Measurements from ENCODE around the gene CEP76.

CEP76 gene

DNA sequence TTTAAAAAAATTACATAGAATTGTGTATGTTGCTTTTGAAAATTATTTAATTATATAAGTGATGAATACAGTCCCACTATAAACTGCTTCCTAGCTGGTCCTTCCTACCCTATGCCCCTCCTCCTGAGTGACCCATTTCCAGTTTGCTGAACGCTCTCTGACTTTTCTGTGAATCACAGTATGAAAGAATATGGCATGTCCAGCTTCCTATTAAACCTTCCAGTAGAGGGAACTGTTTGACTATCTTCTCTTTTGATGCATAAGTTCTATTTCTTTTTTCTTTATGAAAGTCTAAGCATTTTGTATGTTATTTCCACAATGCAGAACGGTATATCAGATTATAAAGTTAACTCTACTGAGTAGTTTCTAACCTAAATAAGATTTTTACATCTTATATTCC lies 41.6 kb upstream of the CEP76 start:
- 0% methylated on average over 1 of the region's 2 CpGs; no CpG with 5 or more reads in 1 of the 2 experiments for WGBS, 2 experiments (ENCODE audit: insufficient coverage in 2 of 2)
- Histone ChIP-seq H3K36me3 (ENCODE audit: control insufficient read depth, insufficient read depth, low read length) (no peaks in the 10 kb centered on the region), H3K27ac (ENCODE audit: low read depth, low read length, severe bottlenecking) (no peak overlapping the region), H3K9me3 (ENCODE audit: control insufficient read depth, low read length) (no peaks in the 10 kb centered on the region), H3K4me3 (ENCODE audit: extremely low read depth, insufficient read depth, low read length, poor library complexity, severe bottlenecking) (no peak overlapping the region), H3K4me1 (ENCODE audit: control insufficient read depth, insufficient read depth, low read length, poor library complexity, severe bottlenecking) (peaks cover 3% of the 10 kb centered on the region)

DNA sequence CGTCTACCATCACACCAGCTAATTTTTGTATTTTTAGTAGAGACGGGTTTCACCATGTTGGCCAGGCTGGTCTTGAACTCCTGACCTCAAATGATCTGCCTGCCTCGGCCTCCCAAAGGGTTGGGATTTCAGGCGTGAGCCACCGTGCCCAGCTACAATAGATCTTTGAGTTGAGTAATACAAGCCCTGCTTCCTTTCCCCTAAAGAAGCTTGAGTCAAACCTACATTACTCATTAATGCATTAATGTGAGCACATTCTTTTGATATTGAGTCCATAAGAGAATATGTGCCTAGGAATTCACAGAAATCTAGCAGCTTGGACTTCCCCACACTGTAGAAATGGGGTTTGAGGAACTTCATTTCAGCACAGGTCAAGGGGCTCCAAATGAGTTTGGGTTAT lies 39.9 kb upstream of the CEP76 start:
- Histone ChIP-seq H3K36me3 (ENCODE audit: control insufficient read depth, insufficient read depth, low read length) (no peaks in the 10 kb centered on the region), H3K27ac (ENCODE audit: low read depth, low read length, severe bottlenecking) (no peak overlapping the region), H3K9me3 (ENCODE audit: control insufficient read depth, low read length) (no peaks in the 10 kb centered on the region), H3K4me3 (ENCODE audit: extremely low read depth, insufficient read depth, low read length, poor library complexity, severe bottlenecking) (no peak overlapping the region), H3K4me1 (ENCODE audit: control insufficient read depth, insufficient read depth, low read length, poor library complexity, severe bottlenecking) (no peaks in the 10 kb centered on the region)
- WGBS, 2 experiments (ENCODE audit: insufficient coverage in 2 of 2): 89 to 98% methylated on average over 4 to 5 of the region's 5 CpGs

GRCh38 chr18:12741351-12741750 lies 38.8 kb upstream of the CEP76 start:
- Histone ChIP-seq H3K4me1 (ENCODE audit: control insufficient read depth, insufficient read depth, low read length, poor library complexity, severe bottlenecking) (no peaks in the 10 kb centered on the region), H3K9me3 (ENCODE audit: control insufficient read depth, low read length) (no peaks in the 10 kb centered on the region), H3K27ac (ENCODE audit: low read depth, low read length, severe bottlenecking) (no peak overlapping the region), H3K4me3 (ENCODE audit: extremely low read depth, insufficient read depth, low read length, poor library complexity, severe bottlenecking) (no peak overlapping the region), H3K36me3 (ENCODE audit: control insufficient read depth, insufficient read depth, low read length) (no peaks in the 10 kb centered on the region)
- 93 to 97% methylated on average over 3 to 5 of the region's 6 CpGs for WGBS, 2 experiments (ENCODE audit: insufficient coverage in 2 of 2)

GRCh38 chr18:12737243-12737902 lies 34.9 kb upstream of the CEP76 start:
- no peak overlapping the region for H3K27ac ChIP-seq (ENCODE audit: low read depth, low read length, severe bottlenecking)
- H3K9me3 ChIP-seq (ENCODE audit: control insufficient read depth, low read length): no peaks in the 10 kb centered on the region
- H3K36me3 ChIP-seq (ENCODE audit: control insufficient read depth, insufficient read depth, low read length): no peaks in the 10 kb centered on the region
- H3K4me3 ChIP-seq (ENCODE audit: extremely low read depth, insufficient read depth, low read length, poor library complexity, severe bottlenecking): no peak overlapping the region
- 91% methylated on average over 11 to 15 of the region's 19 CpGs for WGBS, 2 experiments (ENCODE audit: insufficient coverage in 2 of 2)
- H3K4me1 ChIP-seq (ENCODE audit: control insufficient read depth, insufficient read depth, low read length, poor library complexity, severe bottlenecking): no peaks in the 10 kb centered on the region

DNA sequence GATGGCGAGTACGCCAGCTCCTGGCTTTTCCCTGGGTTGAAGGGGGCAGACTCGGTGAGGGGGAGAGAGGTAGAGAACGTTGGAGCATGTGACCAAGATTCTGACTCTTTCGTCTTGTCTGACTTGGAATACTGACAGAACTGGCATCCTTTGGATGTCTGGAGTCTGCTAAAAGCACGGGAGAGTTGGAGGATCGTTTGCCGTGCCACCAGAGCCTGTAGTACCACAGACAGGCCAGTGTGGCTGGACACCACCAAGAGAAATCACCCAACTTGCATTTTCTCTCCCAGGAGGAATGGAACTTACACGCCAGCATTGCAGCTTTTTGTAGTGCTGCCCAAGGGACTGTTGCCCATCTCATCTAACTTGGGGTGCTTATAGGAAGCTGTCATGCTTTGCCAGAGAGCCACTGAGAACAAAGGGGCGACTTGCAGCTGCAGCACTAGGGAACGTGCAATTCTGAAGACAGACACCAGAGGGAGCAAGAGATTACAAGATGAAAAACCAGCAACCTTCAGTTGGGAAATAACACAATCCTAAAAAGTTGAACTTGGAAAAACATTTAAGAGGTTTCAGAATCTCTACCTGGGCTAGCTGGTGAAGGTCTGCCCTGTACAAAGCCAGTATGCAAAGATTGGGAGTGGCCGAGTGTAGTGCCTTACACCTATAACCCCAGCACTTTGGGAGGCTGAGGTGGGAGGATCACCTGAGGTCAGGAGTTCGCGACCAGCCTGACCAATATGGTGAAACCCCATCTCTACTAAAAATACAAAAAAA lies 24.4 kb upstream of the CEP76 start:
- WGBS, 2 experiments (ENCODE audit: insufficient coverage in 2 of 2): 68 to 77% methylated on average over 8 to 13 of the region's 14 CpGs
- Histone ChIP-seq H3K36me3 (ENCODE audit: control insufficient read depth, insufficient read depth, low read length) (peaks cover 47% of the 10 kb centered on the region), H3K4me3 (ENCODE audit: extremely low read depth, insufficient read depth, low read length, poor library complexity, severe bottlenecking) (no peak overlapping the region), H3K27ac (ENCODE audit: low read depth, low read length, severe bottlenecking) (no peak overlapping the region), H3K4me1 (ENCODE audit: control insufficient read depth, insufficient read depth, low read length, poor library complexity, severe bottlenecking) (no peaks in the 10 kb centered on the region), H3K9me3 (ENCODE audit: control insufficient read depth, low read length) (peaks cover 12% of the 10 kb centered on the region)

DNA sequence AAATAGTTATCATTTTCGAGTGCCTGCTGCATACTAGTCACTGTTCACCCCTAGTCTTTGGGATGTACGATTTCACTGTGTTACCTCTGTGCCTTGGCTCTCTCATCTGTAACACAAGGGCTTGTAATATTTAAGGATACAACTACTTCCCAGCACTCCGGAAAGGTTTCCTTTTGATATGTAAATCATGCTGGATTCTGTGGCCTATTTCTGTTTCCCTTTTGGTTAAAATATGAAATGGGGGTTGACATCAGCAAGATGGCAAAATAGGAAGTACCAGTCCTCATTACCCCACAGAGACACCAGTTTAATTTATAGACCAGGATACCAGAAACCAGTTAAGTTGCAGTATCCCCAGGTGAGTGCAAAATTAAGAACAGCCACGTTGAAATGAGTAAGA lies 23.8 kb upstream of the CEP76 start:
- H3K27ac ChIP-seq (ENCODE audit: low read depth, low read length, severe bottlenecking): no peak overlapping the region
- H3K9me3 ChIP-seq (ENCODE audit: control insufficient read depth, low read length): peaks cover 12% of the 10 kb centered on the region
- 20 to 80% methylated on average over 1 to 2 of the region's 4 CpGs for WGBS, 2 experiments (ENCODE audit: insufficient coverage in 2 of 2)
- H3K4me1 ChIP-seq (ENCODE audit: control insufficient read depth, insufficient read depth, low read length, poor library complexity, severe bottlenecking): no peaks in the 10 kb centered on the region
- H3K4me3 ChIP-seq (ENCODE audit: extremely low read depth, insufficient read depth, low read length, poor library complexity, severe bottlenecking): no peak overlapping the region
- peaks cover 47% of the 10 kb centered on the region for H3K36me3 ChIP-seq (ENCODE audit: control insufficient read depth, insufficient read depth, low read length)

DNA sequence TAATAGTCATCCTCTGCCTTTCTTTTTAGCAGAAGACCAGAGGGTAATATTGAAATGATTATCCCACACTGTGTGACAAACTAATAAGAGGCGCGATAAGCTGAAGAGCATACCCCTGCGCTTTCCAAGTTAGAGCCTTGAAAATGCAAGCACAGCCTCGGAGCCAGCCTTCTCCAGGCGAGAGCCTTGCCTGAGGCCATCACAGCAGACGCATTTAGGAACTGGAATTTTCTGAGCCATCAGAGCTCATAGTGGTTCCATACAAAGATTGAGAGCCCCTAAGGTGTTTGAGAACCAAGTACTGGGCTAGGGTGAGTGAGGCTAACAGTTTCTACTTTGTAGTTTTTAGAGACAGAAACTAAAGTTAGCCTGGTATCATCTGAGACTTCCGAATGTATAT lies 20.2 kb upstream of the CEP76 start:
- Histone ChIP-seq H3K27ac (ENCODE audit: low read depth, low read length, severe bottlenecking) (no peak overlapping the region), H3K9me3 (ENCODE audit: control insufficient read depth, low read length) (no peaks in the 10 kb centered on the region), H3K4me1 (ENCODE audit: control insufficient read depth, insufficient read depth, low read length, poor library complexity, severe bottlenecking) (no peaks in the 10 kb centered on the region), H3K36me3 (ENCODE audit: control insufficient read depth, insufficient read depth, low read length) (peaks cover 70% of the 10 kb centered on the region), H3K4me3 (ENCODE audit: extremely low read depth, insufficient read depth, low read length, poor library complexity, severe bottlenecking) (no peak overlapping the region)
- WGBS, 2 experiments (ENCODE audit: insufficient coverage in 2 of 2): 76 to 80% methylated on average over 7 of the region's 7 CpGs

DNA sequence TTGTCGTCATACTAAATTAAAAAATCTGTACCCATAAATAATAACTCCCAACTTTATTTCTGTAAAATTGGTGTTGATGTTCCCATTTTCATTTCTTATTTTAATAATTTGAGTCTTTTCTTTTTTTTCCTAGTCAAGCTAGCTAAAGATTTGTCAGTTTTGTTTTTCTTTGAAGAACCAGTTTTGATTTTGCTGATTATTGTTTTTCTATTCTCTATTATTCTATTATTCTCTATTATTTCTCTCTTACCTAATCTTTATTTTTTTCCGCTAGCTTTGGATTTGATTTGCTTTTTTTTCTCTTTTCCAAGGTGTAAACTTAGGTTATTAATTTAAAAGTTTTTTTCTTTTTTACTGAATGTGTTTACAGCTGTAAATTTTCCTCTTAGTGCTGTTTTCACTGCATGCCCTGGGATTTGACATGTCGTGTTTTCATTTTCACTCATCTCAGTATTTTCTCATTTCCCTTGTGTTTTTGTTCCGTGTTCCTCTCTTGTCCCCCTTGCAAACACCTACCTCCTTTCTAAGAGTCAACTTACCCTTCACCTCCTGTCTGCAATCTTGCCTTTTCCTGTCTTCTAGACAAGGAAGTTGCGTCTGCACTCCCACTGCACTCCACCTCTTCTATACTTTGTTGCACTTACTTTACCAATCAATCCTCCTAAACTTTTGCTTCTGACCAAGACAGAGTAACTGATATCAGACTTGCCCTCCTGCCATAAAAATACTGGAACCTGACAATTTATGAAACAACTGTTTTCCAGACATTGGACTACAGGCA lies 19.2 kb upstream of the CEP76 start:
- Histone ChIP-seq H3K36me3 (ENCODE audit: control insufficient read depth, insufficient read depth, low read length) (peaks cover 74% of the 10 kb centered on the region), H3K27ac (ENCODE audit: low read depth, low read length, severe bottlenecking) (no peak overlapping the region), H3K4me1 (ENCODE audit: control insufficient read depth, insufficient read depth, low read length, poor library complexity, severe bottlenecking) (no peaks in the 10 kb centered on the region), H3K4me3 (ENCODE audit: extremely low read depth, insufficient read depth, low read length, poor library complexity, severe bottlenecking) (no peak overlapping the region), H3K9me3 (ENCODE audit: control insufficient read depth, low read length) (no peaks in the 10 kb centered on the region)
- WGBS, 2 experiments (ENCODE audit: insufficient coverage in 2 of 2): 92 to 97% methylated on average over 3 of the region's 5 CpGs

DNA sequence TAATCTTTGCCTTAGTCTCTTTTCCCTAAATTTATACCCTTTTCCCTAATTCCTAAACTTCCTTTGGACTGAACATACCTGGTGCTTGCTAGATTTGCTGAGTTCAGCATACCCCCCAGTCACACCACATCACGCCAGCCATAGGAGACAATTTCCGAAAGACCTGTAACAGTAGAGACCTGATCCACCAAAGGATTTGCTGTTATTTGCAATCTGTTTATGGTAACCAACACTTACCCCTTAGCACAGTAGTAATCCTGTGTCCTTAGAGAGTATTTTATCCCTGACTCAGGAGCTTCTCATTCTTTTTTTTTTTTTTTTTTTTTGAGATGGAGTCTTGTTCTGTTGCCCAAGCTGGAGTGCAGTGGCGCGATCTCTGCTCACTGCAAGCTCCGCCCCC lies 8.9 kb upstream of the CEP76 start:
- Histone ChIP-seq H3K36me3 (ENCODE audit: control insufficient read depth, insufficient read depth, low read length) (peaks cover 83% of the 10 kb centered on the region), H3K27ac (ENCODE audit: low read depth, low read length, severe bottlenecking) (no peak overlapping the region), H3K4me3 (ENCODE audit: extremely low read depth, insufficient read depth, low read length, poor library complexity, severe bottlenecking) (no peak overlapping the region), H3K9me3 (ENCODE audit: control insufficient read depth, low read length) (no peaks in the 10 kb centered on the region), H3K4me1 (ENCODE audit: control insufficient read depth, insufficient read depth, low read length, poor library complexity, severe bottlenecking) (no peaks in the 10 kb centered on the region)
- 93 to 95% methylated on average over 3 to 4 of the region's 5 CpGs for WGBS, 2 experiments (ENCODE audit: insufficient coverage in 2 of 2)

GRCh38 chr18:12703664-12704063 lies 1.1 kb upstream of the CEP76 start:
- Histone ChIP-seq H3K36me3 (ENCODE audit: control insufficient read depth, insufficient read depth, low read length) (peaks cover 44% of the 10 kb centered on the region), H3K27ac (ENCODE audit: low read depth, low read length, severe bottlenecking) (no peak overlapping the region), H3K4me1 (ENCODE audit: control insufficient read depth, insufficient read depth, low read length, poor library complexity, severe bottlenecking) (peaks cover 4% of the 10 kb centered on the region), H3K9me3 (ENCODE audit: control insufficient read depth, low read length) (no peaks in the 10 kb centered on the region), H3K4me3 (ENCODE audit: extremely low read depth, insufficient read depth, low read length, poor library complexity, severe bottlenecking) (peak overlapping the region; percentile 99)
- 10 to 11% methylated on average over 2 of the region's 2 CpGs for WGBS, 2 experiments (ENCODE audit: insufficient coverage in 2 of 2)
